OCI-LY3 (cell line): Measurements from ENCODE around the gene TMPRSS3.

Experiments used
- EZH2phosphoT487 ChIP-seq: fragments of 200-600 bp; shearing (Covaris generic); IDR thresholded peaks from 2 replicates; pipeline ENCODE4 v1.6.1; 2018; ENCODE audit warnings: antibody characterized with exemption, mixed run types, low read depth
- TF ChIP-seq, protein P1 (sequence below): fragments of 200-600, 300-600 bp; sonication (generic); IDR thresholded peaks from 2 replicates; pipeline ENCODE4 v1.5.1; 2014; ENCODE audit warnings: antibody characterized with exemption, low read length, low read depth

DNA sequence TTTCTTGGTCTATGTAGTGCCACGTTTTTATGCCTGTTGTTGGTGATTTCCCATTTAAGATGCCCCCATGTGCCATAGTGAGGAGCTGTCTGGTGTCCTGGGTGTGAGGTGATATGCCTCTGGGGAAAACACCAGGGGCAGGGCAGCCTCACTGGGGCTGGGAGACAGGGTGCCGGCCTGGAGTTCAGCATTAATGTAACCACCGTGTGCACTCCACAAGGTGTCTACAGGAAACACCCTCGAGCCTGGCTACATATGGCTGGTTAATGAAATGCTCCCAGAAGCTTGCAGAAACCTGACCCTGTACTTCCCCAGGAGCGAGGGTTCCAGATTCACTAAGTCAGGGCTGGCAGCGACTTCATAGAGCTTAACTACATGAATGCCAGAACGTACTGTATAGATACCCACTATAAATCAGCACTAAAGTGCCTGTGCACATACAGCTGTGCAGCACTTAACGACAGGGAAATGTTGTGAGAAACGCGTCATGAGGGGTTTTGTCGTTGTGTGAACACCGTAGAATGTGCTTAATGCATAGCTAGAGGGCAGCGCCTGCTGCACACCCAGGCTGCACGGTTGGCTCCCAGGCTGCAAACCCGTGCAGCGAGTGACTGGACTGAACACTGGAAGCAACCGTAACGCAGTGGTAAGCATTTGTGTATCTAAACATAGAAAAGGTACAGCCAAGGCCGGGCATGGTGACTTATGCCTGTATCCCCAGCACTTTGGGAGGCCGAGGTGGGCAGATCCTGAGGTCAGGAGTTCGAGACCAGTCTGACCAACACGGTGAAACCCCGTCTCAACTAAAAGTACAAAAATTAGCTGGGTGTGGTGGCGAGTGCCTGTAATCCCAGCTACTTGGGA is 55.4 kb downstream of the TMPRSS3 start:
- TF ChIP-seq, protein P1, sequence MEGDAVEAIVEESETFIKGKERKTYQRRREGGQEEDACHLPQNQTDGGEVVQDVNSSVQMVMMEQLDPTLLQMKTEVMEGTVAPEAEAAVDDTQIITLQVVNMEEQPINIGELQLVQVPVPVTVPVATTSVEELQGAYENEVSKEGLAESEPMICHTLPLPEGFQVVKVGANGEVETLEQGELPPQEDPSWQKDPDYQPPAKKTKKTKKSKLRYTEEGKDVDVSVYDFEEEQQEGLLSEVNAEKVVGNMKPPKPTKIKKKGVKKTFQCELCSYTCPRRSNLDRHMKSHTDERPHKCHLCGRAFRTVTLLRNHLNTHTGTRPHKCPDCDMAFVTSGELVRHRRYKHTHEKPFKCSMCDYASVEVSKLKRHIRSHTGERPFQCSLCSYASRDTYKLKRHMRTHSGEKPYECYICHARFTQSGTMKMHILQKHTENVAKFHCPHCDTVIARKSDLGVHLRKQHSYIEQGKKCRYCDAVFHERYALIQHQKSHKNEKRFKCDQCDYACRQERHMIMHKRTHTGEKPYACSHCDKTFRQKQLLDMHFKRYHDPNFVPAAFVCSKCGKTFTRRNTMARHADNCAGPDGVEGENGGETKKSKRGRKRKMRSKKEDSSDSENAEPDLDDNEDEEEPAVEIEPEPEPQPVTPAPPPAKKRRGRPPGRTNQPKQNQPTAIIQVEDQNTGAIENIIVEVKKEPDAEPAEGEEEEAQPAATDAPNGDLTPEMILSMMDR, result no peak
- TF ChIP-seq EZH2phosphoT487, result no peak
